ENCODE data around the gene AHSG.
"Not testable (repeated sequence)": the region's sequence is repeated elsewhere in the genome, so short reads cannot be mapped to it uniquely, and the experiment has no call there.

Gene AHSG

GRCh38 chr3:186582541-186582940 is 30.3 kb upstream of the AHSG start:
- no peaks in the 10 kb centered on the region for H3K9me3 ChIP-seq (ENCODE audit: severe bottlenecking)
- H3K4me3 ChIP-seq (ENCODE audit: low read depth, low read length): no peak overlapping the region
- DNase-seq: no peak
- TF ChIP-seq, protein P1, sequence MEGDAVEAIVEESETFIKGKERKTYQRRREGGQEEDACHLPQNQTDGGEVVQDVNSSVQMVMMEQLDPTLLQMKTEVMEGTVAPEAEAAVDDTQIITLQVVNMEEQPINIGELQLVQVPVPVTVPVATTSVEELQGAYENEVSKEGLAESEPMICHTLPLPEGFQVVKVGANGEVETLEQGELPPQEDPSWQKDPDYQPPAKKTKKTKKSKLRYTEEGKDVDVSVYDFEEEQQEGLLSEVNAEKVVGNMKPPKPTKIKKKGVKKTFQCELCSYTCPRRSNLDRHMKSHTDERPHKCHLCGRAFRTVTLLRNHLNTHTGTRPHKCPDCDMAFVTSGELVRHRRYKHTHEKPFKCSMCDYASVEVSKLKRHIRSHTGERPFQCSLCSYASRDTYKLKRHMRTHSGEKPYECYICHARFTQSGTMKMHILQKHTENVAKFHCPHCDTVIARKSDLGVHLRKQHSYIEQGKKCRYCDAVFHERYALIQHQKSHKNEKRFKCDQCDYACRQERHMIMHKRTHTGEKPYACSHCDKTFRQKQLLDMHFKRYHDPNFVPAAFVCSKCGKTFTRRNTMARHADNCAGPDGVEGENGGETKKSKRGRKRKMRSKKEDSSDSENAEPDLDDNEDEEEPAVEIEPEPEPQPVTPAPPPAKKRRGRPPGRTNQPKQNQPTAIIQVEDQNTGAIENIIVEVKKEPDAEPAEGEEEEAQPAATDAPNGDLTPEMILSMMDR (IDR thresholded peaks at IDR 0.05; ENCODE audit: low read depth, low read length): no peak
- H3K27ac ChIP-seq: no peak overlapping the region
- H3K27me3 ChIP-seq (ENCODE audit: insufficient read depth, low read depth, severe bottlenecking): no peaks in the 10 kb centered on the region
- peaks cover 69% of the 10 kb centered on the region for H3K36me3 ChIP-seq

DNA sequence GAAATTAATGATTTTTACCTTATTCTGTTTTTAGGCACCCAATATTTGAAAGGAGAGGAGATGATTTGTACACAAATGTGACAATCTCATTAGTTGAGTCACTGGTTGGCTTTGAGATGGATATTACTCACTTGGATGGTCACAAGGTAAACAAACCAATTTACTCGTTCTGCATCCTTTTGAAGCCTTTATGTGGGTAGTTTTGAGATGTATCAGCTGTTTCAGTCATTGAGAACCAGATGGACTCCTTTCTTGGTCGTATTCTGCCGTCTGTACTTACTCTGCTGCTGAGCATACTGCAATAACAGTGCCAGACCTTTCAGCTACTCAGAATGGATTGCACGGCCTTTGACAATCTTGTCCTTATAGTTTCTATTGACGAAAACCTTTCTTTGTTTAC is 29.0 kb upstream of the AHSG start:
- Histone ChIP-seq H3K36me3 (peaks cover 57% of the 10 kb centered on the region), H3K27me3 (ENCODE audit: insufficient read depth, low read depth, severe bottlenecking) (no peaks in the 10 kb centered on the region), H3K9me3 (ENCODE audit: severe bottlenecking) (no peaks in the 10 kb centered on the region), H3K4me3 (ENCODE audit: low read depth, low read length) (no peak overlapping the region), H3K27ac (no peak overlapping the region)
- TF ChIP-seq, protein P1 (IDR thresholded peaks at IDR 0.05; ENCODE audit: low read depth, low read length): no peak
- DNase-seq: no peak

GRCh38 chr3:186586245-186586644 is 26.6 kb upstream of the AHSG start:
- not testable (repeated sequence) for H3K27me3 ChIP-seq (ENCODE audit: insufficient read depth, low read depth, severe bottlenecking); H3K4me3 ChIP-seq (ENCODE audit: low read depth, low read length); H3K27ac ChIP-seq; DNase-seq; H3K9me3 ChIP-seq (ENCODE audit: severe bottlenecking)
- H3K36me3 ChIP-seq: peaks cover 40% of the 10 kb centered on the region

DNA sequence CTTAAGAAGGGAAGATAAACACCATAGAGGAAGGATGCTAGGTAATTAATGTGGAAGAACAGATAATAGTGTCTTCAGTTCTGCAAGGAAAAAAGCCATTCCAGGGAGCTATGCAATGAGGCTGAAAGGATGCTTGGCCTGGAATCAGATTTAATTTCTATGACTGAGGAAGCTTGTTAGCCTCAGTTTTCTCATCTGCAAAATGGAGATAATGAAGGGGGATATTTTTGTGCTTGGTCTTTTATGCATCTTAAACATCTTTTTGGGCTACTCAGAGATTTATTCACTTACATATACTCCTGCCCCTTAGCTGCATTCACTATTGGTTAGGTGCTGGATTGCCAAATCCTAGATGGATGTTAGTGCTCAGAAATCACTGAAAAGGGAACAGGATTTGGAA is 25.7 kb upstream of the AHSG start:
- Histone ChIP-seq H3K36me3 (peaks cover 33% of the 10 kb centered on the region), H3K4me3 (ENCODE audit: low read depth, low read length) (no peak overlapping the region), H3K27me3 (ENCODE audit: insufficient read depth, low read depth, severe bottlenecking) (no peaks in the 10 kb centered on the region), H3K27ac (no peak overlapping the region), H3K9me3 (ENCODE audit: severe bottlenecking) (no peaks in the 10 kb centered on the region)
- DNase-seq: no peak
- TF ChIP-seq, protein P1 (IDR thresholded peaks at IDR 0.05; ENCODE audit: low read depth, low read length): no peak

DNA sequence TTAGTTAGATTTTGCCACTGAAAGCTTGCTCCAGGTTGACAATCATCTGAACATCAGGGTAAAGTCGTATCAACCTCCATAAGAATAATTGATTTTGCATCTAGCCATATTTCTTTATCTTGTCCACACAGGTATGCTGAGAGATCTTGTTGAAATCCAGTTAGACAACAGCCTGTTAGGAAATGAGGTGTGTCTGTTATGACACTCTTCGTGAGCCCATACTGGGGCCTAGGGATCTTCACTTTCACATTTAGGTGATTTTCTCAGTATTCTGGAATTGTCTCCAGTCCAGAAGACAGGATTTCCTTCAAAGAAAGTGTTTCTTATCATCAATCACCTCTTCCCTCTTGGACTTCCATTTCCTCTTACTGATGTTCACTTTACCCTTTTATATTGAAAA is 24.2 kb upstream of the AHSG start:
- peaks cover 24% of the 10 kb centered on the region for H3K36me3 ChIP-seq
- no peak overlapping the region for H3K4me3 ChIP-seq (ENCODE audit: low read depth, low read length)
- TF ChIP-seq, protein P1 (IDR thresholded peaks at IDR 0.05; ENCODE audit: low read depth, low read length): no peak
- H3K9me3 ChIP-seq (ENCODE audit: severe bottlenecking): no peaks in the 10 kb centered on the region
- no peaks in the 10 kb centered on the region for H3K27me3 ChIP-seq (ENCODE audit: insufficient read depth, low read depth, severe bottlenecking)
- no peak overlapping the region for H3K27ac ChIP-seq
- DNase-seq: no peak

DNA sequence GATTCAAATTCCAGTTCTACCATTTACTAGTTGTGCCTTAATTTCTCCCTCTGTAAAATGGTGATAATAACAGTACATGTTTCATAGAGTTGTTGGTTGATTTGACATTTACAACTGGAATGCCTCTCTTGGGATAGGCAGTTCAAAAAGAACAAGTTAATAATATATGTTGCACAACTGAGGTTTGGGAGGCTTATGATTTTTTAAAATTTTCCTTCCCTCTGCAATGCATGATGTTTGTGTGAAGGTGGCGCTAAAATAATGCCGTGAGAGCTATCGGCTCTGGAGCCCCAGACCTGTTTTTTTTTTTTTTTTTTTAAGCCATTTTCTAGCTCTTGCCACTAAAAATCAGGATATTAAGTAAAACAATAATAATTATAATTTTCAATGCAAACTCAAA is 23.7 kb upstream of the AHSG start:
- TF ChIP-seq, protein P1 (IDR thresholded peaks at IDR 0.05; ENCODE audit: low read depth, low read length): peak; percentile 15; the same call in 1 of the 2 replicates
- Histone ChIP-seq H3K9me3 (ENCODE audit: severe bottlenecking) (no peaks in the 10 kb centered on the region), H3K27me3 (ENCODE audit: insufficient read depth, low read depth, severe bottlenecking) (no peaks in the 10 kb centered on the region), H3K27ac (no peak overlapping the region), H3K4me3 (ENCODE audit: low read depth, low read length) (no peak overlapping the region), H3K36me3 (peaks cover 19% of the 10 kb centered on the region)
- no peak for DNase-seq
